Fibroblast of lung (primary cell): ENCODE results near the gene HERC2.
"Not testable (repeated sequence)": the region's sequence is repeated elsewhere in the genome, so short reads cannot be mapped to it uniquely, and the experiment has no call there.

Experiments
- EZH2 ChIP-seq: IDR thresholded peaks from 2 replicates; pipeline ENCODE4 v1.5.1; 2012; ENCODE audit warnings: low read length, control low read depth, mild to moderate bottlenecking; ENCODE audit errors: missing control alignments
- TF ChIP-seq, protein P1 (sequence below), 2 donors: IDR thresholded peaks in 1 of 2; conservative IDR thresholded peaks in 1 of 2; 1 replicate in 1 of 2; 2 replicates in 1 of 2; pipeline ENCODE4 v1.5.1; 2011 to 2012; ENCODE audit warnings: low read length in 2 of 2, control low read depth in 1 of 2, inconsistent platforms in 1 of 2, low read depth in 1 of 2, mild to moderate bottlenecking in 1 of 2

DNA sequence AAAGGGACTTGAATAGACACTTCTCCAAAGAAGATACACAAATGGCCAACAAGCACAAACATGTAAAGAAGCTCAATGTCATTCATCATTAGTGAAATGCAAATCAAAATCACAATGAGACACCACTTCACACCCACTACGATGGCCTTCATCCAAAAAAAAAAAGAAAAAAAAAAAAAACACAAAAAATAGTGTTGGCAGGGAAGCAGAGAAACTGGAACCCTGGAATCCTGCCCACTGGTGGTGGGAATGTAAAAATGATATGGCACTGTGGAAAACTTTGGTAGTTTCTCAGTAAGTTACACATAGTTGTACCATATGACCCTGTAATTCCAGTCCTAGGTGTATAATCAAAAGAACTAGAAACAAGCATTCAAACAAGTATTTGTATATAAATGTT is 94.7 kb downstream of the HERC2 start:
- TF ChIP-seq, protein P1, sequence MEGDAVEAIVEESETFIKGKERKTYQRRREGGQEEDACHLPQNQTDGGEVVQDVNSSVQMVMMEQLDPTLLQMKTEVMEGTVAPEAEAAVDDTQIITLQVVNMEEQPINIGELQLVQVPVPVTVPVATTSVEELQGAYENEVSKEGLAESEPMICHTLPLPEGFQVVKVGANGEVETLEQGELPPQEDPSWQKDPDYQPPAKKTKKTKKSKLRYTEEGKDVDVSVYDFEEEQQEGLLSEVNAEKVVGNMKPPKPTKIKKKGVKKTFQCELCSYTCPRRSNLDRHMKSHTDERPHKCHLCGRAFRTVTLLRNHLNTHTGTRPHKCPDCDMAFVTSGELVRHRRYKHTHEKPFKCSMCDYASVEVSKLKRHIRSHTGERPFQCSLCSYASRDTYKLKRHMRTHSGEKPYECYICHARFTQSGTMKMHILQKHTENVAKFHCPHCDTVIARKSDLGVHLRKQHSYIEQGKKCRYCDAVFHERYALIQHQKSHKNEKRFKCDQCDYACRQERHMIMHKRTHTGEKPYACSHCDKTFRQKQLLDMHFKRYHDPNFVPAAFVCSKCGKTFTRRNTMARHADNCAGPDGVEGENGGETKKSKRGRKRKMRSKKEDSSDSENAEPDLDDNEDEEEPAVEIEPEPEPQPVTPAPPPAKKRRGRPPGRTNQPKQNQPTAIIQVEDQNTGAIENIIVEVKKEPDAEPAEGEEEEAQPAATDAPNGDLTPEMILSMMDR (conservative IDR thresholded peaks at IDR 0.05 in 1 of 2, IDR thresholded peaks at IDR 0.05 in 1 of 2; ENCODE audit: low read depth in 1 of 2, low read length in 2 of 2) = peak; percentile 25 to 34
- TF ChIP-seq EZH2 = not testable (repeated sequence)
